ENCODE data around the gene CMKLR1.

CMKLR1 gene

GRCh38 chr12:108255252-108255602 is 83.9 kb downstream of the CMKLR1 start:
- H3K9ac ChIP-seq (ENCODE audit: low read length) = no peak overlapping the region
- H3K27me3 ChIP-seq (ENCODE audit: control insufficient read depth, insufficient read depth, low read length) = no peaks in the 10 kb centered on the region
- peaks cover 8% of the 10 kb centered on the region; the same call in 1 of the 2 replicates for H3K4me1 ChIP-seq (ENCODE audit: control insufficient read depth, insufficient read depth, low read length)
- H3K36me3 ChIP-seq (ENCODE audit: control insufficient read depth, insufficient read depth, low read length) = no peaks in the 10 kb centered on the region
- no peak overlapping the region for H3K27ac ChIP-seq (ENCODE audit: low read depth, low read length)
- no peak overlapping the region for H3K4me3 ChIP-seq (ENCODE audit: low read depth, low read length)
- peaks cover 12% of the 10 kb centered on the region for H3K9me3 ChIP-seq (ENCODE audit: control insufficient read depth, insufficient read depth, low read depth, low read length)

DNA sequence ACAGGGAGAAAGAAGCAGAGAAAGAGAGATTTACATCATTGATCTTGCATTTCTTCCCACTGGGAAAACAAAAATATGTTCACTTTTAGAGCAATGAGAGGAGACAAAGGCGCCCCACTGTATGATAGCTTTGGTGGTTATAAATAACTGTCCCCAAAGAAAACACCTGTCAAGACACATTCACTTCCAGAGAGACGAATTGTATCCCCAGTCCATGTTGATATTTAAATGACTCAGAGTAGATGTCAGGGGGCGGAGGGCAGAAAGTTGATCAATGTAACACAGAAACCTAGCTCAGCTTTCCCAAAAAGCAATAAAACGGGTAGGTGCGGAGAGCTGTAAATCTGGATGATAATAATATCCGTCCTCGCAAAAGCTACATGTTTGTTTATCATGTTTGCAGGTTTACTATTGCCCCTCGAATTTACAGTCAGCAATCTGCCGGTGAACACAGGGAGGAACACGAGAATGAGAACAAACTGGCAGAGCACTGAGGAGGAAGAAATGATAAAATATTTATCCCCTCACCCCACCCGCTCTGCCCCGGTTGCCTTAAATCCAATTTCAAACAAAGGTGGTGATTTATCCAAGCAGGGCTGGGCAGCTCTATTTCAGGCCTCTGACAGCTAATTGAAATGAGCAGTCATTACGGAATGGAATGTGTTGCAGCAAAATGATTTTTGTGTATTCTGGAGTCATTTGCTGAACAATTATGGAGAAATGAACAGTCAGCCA is 84.4 kb downstream of the CMKLR1 start:
- no peaks in the 10 kb centered on the region for H3K36me3 ChIP-seq (ENCODE audit: control insufficient read depth, insufficient read depth, low read length)
- peaks cover 7% of the 10 kb centered on the region for H3K9me3 ChIP-seq (ENCODE audit: control insufficient read depth, insufficient read depth, low read depth, low read length)
- H3K27ac ChIP-seq (ENCODE audit: low read depth, low read length) = no peak overlapping the region
- no peak overlapping the region for H3K9ac ChIP-seq (ENCODE audit: low read length)
- H3K27me3 ChIP-seq (ENCODE audit: control insufficient read depth, insufficient read depth, low read length) = no peaks in the 10 kb centered on the region
- peaks cover 8% of the 10 kb centered on the region; the same call in 1 of the 2 replicates for H3K4me1 ChIP-seq (ENCODE audit: control insufficient read depth, insufficient read depth, low read length)
- no peak overlapping the region for H3K4me3 ChIP-seq (ENCODE audit: low read depth, low read length)

DNA sequence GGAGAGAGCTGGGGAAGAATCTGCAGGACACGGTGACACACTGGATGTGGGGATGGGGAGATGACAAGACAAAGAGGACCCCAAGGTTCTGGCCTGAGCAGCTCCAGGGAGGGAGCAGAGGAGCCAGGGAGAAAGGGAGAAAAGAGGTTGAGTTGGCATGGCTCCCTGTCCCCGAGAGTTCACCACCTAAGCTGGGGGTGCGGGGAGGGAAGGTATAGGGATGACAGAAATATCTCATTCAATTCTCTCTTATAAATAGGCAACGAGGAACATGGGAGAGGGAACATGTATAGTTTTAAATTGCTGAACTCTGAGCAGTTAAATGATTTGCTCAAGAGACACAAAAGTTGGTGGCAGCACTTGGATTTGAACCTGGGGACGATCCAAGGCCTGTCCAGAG is 85.1 kb downstream of the CMKLR1 start:
- Histone ChIP-seq H3K27me3 (ENCODE audit: control insufficient read depth, insufficient read depth, low read length) (no peaks in the 10 kb centered on the region), H3K9me3 (ENCODE audit: control insufficient read depth, insufficient read depth, low read depth, low read length) (peaks cover under 1% of the 10 kb centered on the region; the same call in 1 of the 2 replicates), H3K4me3 (ENCODE audit: low read depth, low read length) (no peak overlapping the region), H3K4me1 (ENCODE audit: control insufficient read depth, insufficient read depth, low read length) (peaks cover 8% of the 10 kb centered on the region; the same call in 1 of the 2 replicates), H3K9ac (ENCODE audit: low read length) (no peak overlapping the region), H3K36me3 (ENCODE audit: control insufficient read depth, insufficient read depth, low read length) (no peaks in the 10 kb centered on the region), H3K27ac (ENCODE audit: low read depth, low read length) (no peak overlapping the region)

- Histone ChIP-seq H3K4me3 (ENCODE audit: low read depth, low read length) (no peak overlapping the region), H3K4me1 (ENCODE audit: control insufficient read depth, insufficient read depth, low read length) (peaks cover 8% of the 10 kb centered on the region; the same call in 1 of the 2 replicates), H3K9ac (ENCODE audit: low read length) (no peak overlapping the region), H3K36me3 (ENCODE audit: control insufficient read depth, insufficient read depth, low read length) (no peaks in the 10 kb centered on the region), H3K9me3 (ENCODE audit: control insufficient read depth, insufficient read depth, low read depth, low read length) (no peaks in the 10 kb centered on the region; the same call in 1 of the 2 replicates), H3K27me3 (ENCODE audit: control insufficient read depth, insufficient read depth, low read length) (no peaks in the 10 kb centered on the region), H3K27ac (ENCODE audit: low read depth, low read length) (no peak overlapping the region)
Measured at GRCh38 chr12:108253540-108253939, 85.6 kb downstream of the CMKLR1 start.

DNA sequence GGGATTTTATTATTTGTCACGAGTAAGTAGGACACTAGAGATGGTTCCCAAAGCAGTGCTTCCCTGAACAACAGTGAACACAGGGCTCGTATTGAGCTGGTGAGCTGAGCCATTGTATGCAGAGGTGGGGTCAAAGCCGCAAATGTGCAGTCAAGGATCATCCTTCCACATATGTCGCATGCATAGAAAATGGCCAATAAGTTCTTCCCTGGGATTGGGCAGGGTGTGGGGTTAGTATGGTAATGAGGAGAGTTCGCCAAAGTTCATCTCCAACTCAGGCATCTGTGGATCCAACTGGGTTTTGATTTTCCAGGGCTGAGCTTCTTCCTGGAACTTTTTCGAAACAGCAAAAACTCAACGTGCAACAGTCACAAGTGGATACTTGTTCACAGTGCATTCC is 86.6 kb downstream of the CMKLR1 start:
- no peaks in the 10 kb centered on the region for H3K27me3 ChIP-seq (ENCODE audit: control insufficient read depth, insufficient read depth, low read length)
- H3K27ac ChIP-seq (ENCODE audit: low read depth, low read length) = no peak overlapping the region
- H3K9me3 ChIP-seq (ENCODE audit: control insufficient read depth, insufficient read depth, low read depth, low read length) = no peaks in the 10 kb centered on the region
- no peak overlapping the region for H3K4me3 ChIP-seq (ENCODE audit: low read depth, low read length)
- H3K9ac ChIP-seq (ENCODE audit: low read length) = no peak overlapping the region
- H3K4me1 ChIP-seq (ENCODE audit: control insufficient read depth, insufficient read depth, low read length) = peaks cover 8% of the 10 kb centered on the region; the same call in 1 of the 2 replicates
- no peaks in the 10 kb centered on the region for H3K36me3 ChIP-seq (ENCODE audit: control insufficient read depth, insufficient read depth, low read length)

GRCh38 chr12:108248011-108248410 is 91.1 kb downstream of the CMKLR1 start:
- Histone ChIP-seq H3K4me1 (ENCODE audit: control insufficient read depth, insufficient read depth, low read length) (peaks cover 2% of the 10 kb centered on the region; the same call in 1 of the 2 replicates), H3K27ac (ENCODE audit: low read depth, low read length) (no peak overlapping the region), H3K9ac (ENCODE audit: low read length) (no peak overlapping the region), H3K27me3 (ENCODE audit: control insufficient read depth, insufficient read depth, low read length) (no peaks in the 10 kb centered on the region), H3K9me3 (ENCODE audit: control insufficient read depth, insufficient read depth, low read depth, low read length) (no peaks in the 10 kb centered on the region), H3K4me3 (ENCODE audit: low read depth, low read length) (no peak overlapping the region), H3K36me3 (ENCODE audit: control insufficient read depth, insufficient read depth, low read length) (no peaks in the 10 kb centered on the region)

- H3K27me3 ChIP-seq (ENCODE audit: control insufficient read depth, insufficient read depth, low read length) = no peaks in the 10 kb centered on the region
- H3K4me3 ChIP-seq (ENCODE audit: low read depth, low read length) = no peak overlapping the region
- no peak overlapping the region for H3K9ac ChIP-seq (ENCODE audit: low read length)
- H3K4me1 ChIP-seq (ENCODE audit: control insufficient read depth, insufficient read depth, low read length) = peaks cover 2% of the 10 kb centered on the region; the same call in 1 of the 2 replicates
- H3K27ac ChIP-seq (ENCODE audit: low read depth, low read length) = no peak overlapping the region
- no peaks in the 10 kb centered on the region for H3K36me3 ChIP-seq (ENCODE audit: control insufficient read depth, insufficient read depth, low read length)
- no peaks in the 10 kb centered on the region for H3K9me3 ChIP-seq (ENCODE audit: control insufficient read depth, insufficient read depth, low read depth, low read length)
Measured at GRCh38 chr12:108247130-108247529, 92.0 kb downstream of the CMKLR1 start.

- H3K4me3 ChIP-seq (ENCODE audit: low read depth, low read length) = no peak overlapping the region
- H3K27me3 ChIP-seq (ENCODE audit: control insufficient read depth, insufficient read depth, low read length) = no peaks in the 10 kb centered on the region
- no peak overlapping the region for H3K27ac ChIP-seq (ENCODE audit: low read depth, low read length)
- peaks cover 4% of the 10 kb centered on the region; the same call in 1 of the 2 replicates for H3K9me3 ChIP-seq (ENCODE audit: control insufficient read depth, insufficient read depth, low read depth, low read length)
- H3K9ac ChIP-seq (ENCODE audit: low read length) = no peak overlapping the region
- H3K4me1 ChIP-seq (ENCODE audit: control insufficient read depth, insufficient read depth, low read length) = peaks cover 6% of the 10 kb centered on the region; the same call in 1 of the 2 replicates
- H3K36me3 ChIP-seq (ENCODE audit: control insufficient read depth, insufficient read depth, low read length) = no peaks in the 10 kb centered on the region
Measured at GRCh38 chr12:108241986-108242703, 97.0 kb downstream of the CMKLR1 start.

- no peaks in the 10 kb centered on the region for H3K36me3 ChIP-seq (ENCODE audit: control insufficient read depth, insufficient read depth, low read length)
- peaks cover 5% of the 10 kb centered on the region; the same call in 1 of the 2 replicates for H3K9me3 ChIP-seq (ENCODE audit: control insufficient read depth, insufficient read depth, low read depth, low read length)
- H3K4me3 ChIP-seq (ENCODE audit: low read depth, low read length) = no peak overlapping the region
- H3K4me1 ChIP-seq (ENCODE audit: control insufficient read depth, insufficient read depth, low read length) = peaks cover 16% of the 10 kb centered on the region
- H3K27ac ChIP-seq (ENCODE audit: low read depth, low read length) = no peak overlapping the region
- no peaks in the 10 kb centered on the region for H3K27me3 ChIP-seq (ENCODE audit: control insufficient read depth, insufficient read depth, low read length)
- no peak overlapping the region for H3K9ac ChIP-seq (ENCODE audit: low read length)
Measured at GRCh38 chr12:108240928-108241327, 98.2 kb downstream of the CMKLR1 start.

GRCh38 chr12:108240027-108240785 is 98.9 kb downstream of the CMKLR1 start:
- no peaks in the 10 kb centered on the region for H3K27me3 ChIP-seq (ENCODE audit: control insufficient read depth, insufficient read depth, low read length)
- no peaks in the 10 kb centered on the region for H3K36me3 ChIP-seq (ENCODE audit: control insufficient read depth, insufficient read depth, low read length)
- no peak overlapping the region for H3K4me3 ChIP-seq (ENCODE audit: low read depth, low read length)
- no peak overlapping the region for H3K27ac ChIP-seq (ENCODE audit: low read depth, low read length)
- peaks cover 5% of the 10 kb centered on the region; the same call in 1 of the 2 replicates for H3K9me3 ChIP-seq (ENCODE audit: control insufficient read depth, insufficient read depth, low read depth, low read length)
- H3K4me1 ChIP-seq (ENCODE audit: control insufficient read depth, insufficient read depth, low read length) = peaks cover 23% of the 10 kb centered on the region
- H3K9ac ChIP-seq (ENCODE audit: low read length) = no peak overlapping the region

All from HUES6 (cell line).